IMR-90 (cell line): ENCODE measurements around the gene XPO6.

Experiments used
- CTCF ChIP-seq: conservative IDR thresholded peaks from 2 replicates; pipeline ENCODE4 v1.5.1; 2012; ENCODE audit warnings: mild to moderate bottlenecking, low read depth, low read length, improper control_type of control experiment
- MAZ ChIP-seq: IDR thresholded peaks from 2 replicates; pipeline ENCODE4 v1.6.1; 2012; ENCODE audit warnings: low read depth, mild to moderate bottlenecking, low read length, improper control_type of control experiment, moderate library complexity, borderline replicate concordance
- POLR2A ChIP-seq: IDR thresholded peaks from 2 replicates; pipeline ENCODE4 v1.6.1; 2012; ENCODE audit warnings: mild to moderate bottlenecking, low read depth, low read length
- RCOR1 ChIP-seq: IDR thresholded peaks from 2 replicates; pipeline ENCODE4 v1.6.1; 2012; ENCODE audit warnings: mild to moderate bottlenecking, low read length, improper control_type of control experiment; ENCODE audit not compliant: insufficient replicate concordance
- RFX5 ChIP-seq: IDR thresholded peaks from 2 replicates; pipeline ENCODE4 v1.8.0; 2012; ENCODE audit warnings: low read depth, mild to moderate bottlenecking, low read length, moderate library complexity

GRCh38 chr16:28180655-28181460, 30.9 kb downstream of the XPO6 start:
- TF ChIP-seq CTCF (no peak), RCOR1 (no peak), MAZ (no peak), POLR2A (no peak), RFX5 (no peak)
